WERI-Rb-1 (cell line): ENCODE measurements around the gene LOXL4.

ENCODE experiments used
- DNase-seq: peaks from one replicate; pipeline ENCODE4 v3.0.0-alpha.2; 2020
- H3K27ac ChIP-seq: fragments of 250-450 bp; sonication (Bioruptor Pico); 2 replicates; pipeline ENCODE4 v1.5.1; 2020; ENCODE audit warnings: mild to moderate bottlenecking, moderate library complexity
- H3K27me3 ChIP-seq: fragments of 250-450 bp; sonication (Bioruptor Pico); 2 replicates; pipeline ENCODE4 v1.5.1; 2021; ENCODE audit warnings: mild to moderate bottlenecking, low read depth, moderate library complexity; ENCODE audit not compliant: insufficient read depth, severe bottlenecking
- H3K36me3 ChIP-seq: fragments of 250-450 bp; sonication (Bioruptor Pico); 2 replicates; pipeline ENCODE4 v1.5.1; 2020; ENCODE audit warnings: mild to moderate bottlenecking, moderate library complexity
- H3K4me3 ChIP-seq: 2 replicates; pipeline ENCODE4 v1.5.1; 2011; ENCODE audit warnings: low read depth, mild to moderate bottlenecking, control low read depth, low read length
- H3K9me3 ChIP-seq: fragments of 250-450 bp; sonication (Bioruptor Pico); 2 replicates; pipeline ENCODE4 v1.5.1; 2021; ENCODE audit warnings: mild to moderate bottlenecking, moderate library complexity; ENCODE audit not compliant: severe bottlenecking
- TF ChIP-seq, protein P1 (sequence below): IDR thresholded peaks from 2 replicates; pipeline ENCODE4 v1.5.1; 2011; ENCODE audit warnings: low read depth, mild to moderate bottlenecking, control low read depth, inconsistent platforms, low read length

The LOXL4 gene

DNA sequence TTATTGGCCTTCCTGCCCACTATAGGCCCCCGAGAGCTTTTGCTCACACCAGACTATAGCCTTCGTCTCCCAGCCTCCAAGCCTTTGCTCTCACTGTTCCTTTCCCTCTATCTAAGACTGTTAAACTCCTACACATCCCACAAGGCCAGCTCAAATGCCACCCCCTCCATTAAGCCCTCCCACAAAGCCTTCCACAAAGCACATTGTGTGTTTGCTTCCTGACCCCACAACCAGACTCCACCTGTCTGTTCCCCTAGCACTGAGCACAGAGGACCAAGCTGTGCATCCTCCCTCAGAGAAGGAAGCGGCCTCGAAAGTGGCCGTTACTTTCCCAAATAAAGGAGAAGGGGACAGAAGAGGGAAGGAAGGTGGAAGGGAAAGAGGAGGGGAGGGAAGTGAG, 1.3 kb downstream of the LOXL4 start:
- H3K27me3 ChIP-seq, result no peaks in the 10 kb centered on the region
- H3K36me3 ChIP-seq, result peaks cover 27% of the 10 kb centered on the region

DNA sequence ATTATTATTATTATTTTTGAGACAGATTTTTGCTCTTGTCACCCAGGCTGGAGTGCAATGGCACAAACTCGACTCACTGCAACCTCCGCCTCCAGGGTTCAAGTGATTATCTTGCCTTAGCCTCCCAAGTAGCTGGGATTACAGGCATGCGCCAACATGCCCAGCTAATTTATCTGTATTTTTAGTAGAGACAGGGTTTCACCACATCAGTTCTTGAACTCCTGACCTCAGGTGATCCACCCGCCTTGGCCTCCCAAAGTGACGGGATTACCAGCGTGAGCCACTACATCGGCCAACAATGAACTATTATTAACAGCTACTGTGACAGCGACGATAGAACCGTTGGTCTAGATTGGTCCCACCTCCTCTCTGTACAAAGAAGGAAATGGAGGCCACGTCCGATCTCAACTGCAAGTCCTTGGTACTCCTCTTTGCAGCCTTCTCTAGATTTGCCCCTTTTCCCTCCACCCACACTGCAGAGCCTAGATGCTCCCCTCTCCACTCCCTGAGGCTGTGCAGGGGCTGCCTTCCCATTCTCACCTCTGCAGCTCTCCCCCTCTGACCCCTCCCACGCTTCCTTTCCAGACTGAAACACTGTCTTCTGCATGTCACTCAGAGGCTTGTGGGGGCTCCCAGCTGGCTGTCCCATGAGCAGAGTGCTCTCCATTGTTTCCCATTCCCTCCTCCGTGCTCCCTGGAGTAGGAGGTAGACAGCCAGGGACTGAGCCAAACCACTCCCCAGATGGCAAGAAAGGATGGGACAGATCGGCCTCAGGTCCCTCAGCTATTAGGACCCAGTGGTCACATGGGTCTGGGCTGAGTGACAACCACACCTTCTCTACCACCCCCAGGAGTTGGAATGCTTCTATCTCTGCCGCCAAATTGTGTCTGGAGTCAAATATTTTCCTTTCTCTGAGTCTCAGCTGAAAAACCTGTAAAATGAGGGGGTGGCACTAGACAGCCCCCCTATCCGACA, 2.3 kb downstream of the LOXL4 start:
- TF ChIP-seq, protein P1, sequence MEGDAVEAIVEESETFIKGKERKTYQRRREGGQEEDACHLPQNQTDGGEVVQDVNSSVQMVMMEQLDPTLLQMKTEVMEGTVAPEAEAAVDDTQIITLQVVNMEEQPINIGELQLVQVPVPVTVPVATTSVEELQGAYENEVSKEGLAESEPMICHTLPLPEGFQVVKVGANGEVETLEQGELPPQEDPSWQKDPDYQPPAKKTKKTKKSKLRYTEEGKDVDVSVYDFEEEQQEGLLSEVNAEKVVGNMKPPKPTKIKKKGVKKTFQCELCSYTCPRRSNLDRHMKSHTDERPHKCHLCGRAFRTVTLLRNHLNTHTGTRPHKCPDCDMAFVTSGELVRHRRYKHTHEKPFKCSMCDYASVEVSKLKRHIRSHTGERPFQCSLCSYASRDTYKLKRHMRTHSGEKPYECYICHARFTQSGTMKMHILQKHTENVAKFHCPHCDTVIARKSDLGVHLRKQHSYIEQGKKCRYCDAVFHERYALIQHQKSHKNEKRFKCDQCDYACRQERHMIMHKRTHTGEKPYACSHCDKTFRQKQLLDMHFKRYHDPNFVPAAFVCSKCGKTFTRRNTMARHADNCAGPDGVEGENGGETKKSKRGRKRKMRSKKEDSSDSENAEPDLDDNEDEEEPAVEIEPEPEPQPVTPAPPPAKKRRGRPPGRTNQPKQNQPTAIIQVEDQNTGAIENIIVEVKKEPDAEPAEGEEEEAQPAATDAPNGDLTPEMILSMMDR, result no peak
- H3K27ac ChIP-seq, result peak overlapping the region; percentile 98
- peak overlapping the region; percentile 64 for H3K4me3 ChIP-seq
- no peaks in the 10 kb centered on the region for H3K9me3 ChIP-seq
- peak; percentile 77 for DNase-seq
- H3K36me3 ChIP-seq, result peaks cover 33% of the 10 kb centered on the region
- H3K27me3 ChIP-seq, result no peaks in the 10 kb centered on the region

More for the DNA sequence above, 1.3 kb downstream of the LOXL4 start:
- Histone ChIP-seq H3K4me3 (peak overlapping the region; percentile 64), H3K27ac (peak overlapping the region; percentile 98), H3K9me3 (no peaks in the 10 kb centered on the region)
- TF ChIP-seq, protein P1, result no peak
- DNase-seq, result no peak

GRCh38 chr10:98264378-98265065, 3.5 kb downstream of the LOXL4 start:
- no peak for DNase-seq

GRCh38 chr10:98263088-98263487, 4.9 kb downstream of the LOXL4 start:
- H3K36me3 ChIP-seq, result peaks cover 41% of the 10 kb centered on the region
- no peak for DNase-seq
- no peaks in the 10 kb centered on the region for H3K27me3 ChIP-seq
- H3K9me3 ChIP-seq, result no peaks in the 10 kb centered on the region
- TF ChIP-seq, protein P1, result no peak
- H3K4me3 ChIP-seq, result no peak overlapping the region
- peak overlapping the region; percentile 40; the same call in 1 of the 2 replicates for H3K27ac ChIP-seq

More at GRCh38 chr10:98264378-98265065, 3.5 kb downstream of the LOXL4 start:
- Histone ChIP-seq H3K27me3 (no peaks in the 10 kb centered on the region), H3K27ac (peak overlapping the region; percentile 98), H3K9me3 (no peaks in the 10 kb centered on the region), H3K4me3 (no peak overlapping the region), H3K36me3 (peaks cover 33% of the 10 kb centered on the region)
- TF ChIP-seq, protein P1, result no peak

- DNase-seq, result peak; percentile 86
- Histone ChIP-seq H3K36me3 (peaks cover 46% of the 10 kb centered on the region), H3K4me3 (no peak overlapping the region), H3K27ac (peak overlapping the region; percentile 40; the same call in 1 of the 2 replicates), H3K9me3 (no peaks in the 10 kb centered on the region), H3K27me3 (no peaks in the 10 kb centered on the region)
- TF ChIP-seq, protein P1, result peak; percentile 92
These were observed 5.4 kb downstream of the LOXL4 start for GRCh38 chr10:98262571-98262970.
